Thyroid gland (tissue), 4 donors: ENCODE data around the gene DSG2.

Experiments used
- POLR2A ChIP-seq, 2 donors: fragments of 450-650 bp; IDR thresholded peaks; one replicate each; pipeline ENCODE4 v1.6.1; 2017; ENCODE audit warnings: antibody characterized with exemption in 2 of 2, mild to moderate bottlenecking in 2 of 2, moderate library complexity in 1 of 2
- TF ChIP-seq, protein P1 (sequence below), 6 experiments: fragments of 200-600 bp in 3 of 6; fragments of 450-650 bp in 3 of 6; sonication (generic) in 3 of 6; IDR thresholded peaks; one replicate each; pipeline ENCODE4 v1.5.1; 2016 to 2019; ENCODE audit warnings: antibody characterized with exemption in 6 of 6, mild to moderate bottlenecking in 2 of 6, inconsistent platforms in 1 of 6, moderate library complexity in 1 of 6

DNA sequence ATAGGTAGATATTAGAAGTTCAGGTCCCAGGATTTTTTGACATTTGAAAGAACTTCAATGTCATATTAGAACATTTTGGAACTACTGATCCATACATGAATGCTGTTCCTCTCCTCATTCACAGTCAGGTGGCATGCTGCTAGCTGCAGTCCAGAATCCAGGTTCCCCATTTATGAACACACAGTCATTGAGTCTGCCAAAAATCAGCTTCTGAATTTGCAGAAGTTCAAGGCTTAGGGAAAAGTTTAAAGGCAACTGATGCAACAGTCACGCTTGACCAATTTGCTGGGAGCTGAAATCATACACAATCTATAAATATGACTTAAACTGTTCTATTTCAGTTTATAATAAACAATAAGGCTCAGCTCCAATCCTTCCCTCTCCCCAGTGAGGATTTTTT is 76.4 kb downstream of the DSG2 start:
- TF ChIP-seq, protein P1, sequence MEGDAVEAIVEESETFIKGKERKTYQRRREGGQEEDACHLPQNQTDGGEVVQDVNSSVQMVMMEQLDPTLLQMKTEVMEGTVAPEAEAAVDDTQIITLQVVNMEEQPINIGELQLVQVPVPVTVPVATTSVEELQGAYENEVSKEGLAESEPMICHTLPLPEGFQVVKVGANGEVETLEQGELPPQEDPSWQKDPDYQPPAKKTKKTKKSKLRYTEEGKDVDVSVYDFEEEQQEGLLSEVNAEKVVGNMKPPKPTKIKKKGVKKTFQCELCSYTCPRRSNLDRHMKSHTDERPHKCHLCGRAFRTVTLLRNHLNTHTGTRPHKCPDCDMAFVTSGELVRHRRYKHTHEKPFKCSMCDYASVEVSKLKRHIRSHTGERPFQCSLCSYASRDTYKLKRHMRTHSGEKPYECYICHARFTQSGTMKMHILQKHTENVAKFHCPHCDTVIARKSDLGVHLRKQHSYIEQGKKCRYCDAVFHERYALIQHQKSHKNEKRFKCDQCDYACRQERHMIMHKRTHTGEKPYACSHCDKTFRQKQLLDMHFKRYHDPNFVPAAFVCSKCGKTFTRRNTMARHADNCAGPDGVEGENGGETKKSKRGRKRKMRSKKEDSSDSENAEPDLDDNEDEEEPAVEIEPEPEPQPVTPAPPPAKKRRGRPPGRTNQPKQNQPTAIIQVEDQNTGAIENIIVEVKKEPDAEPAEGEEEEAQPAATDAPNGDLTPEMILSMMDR (IDR thresholded peaks at IDR 0.05): no peak
- TF ChIP-seq POLR2A (IDR thresholded peaks at IDR 0.05): no peak
